Measurements from ENCODE around the gene HOXB4. TPM values are rescaled to one million over a fixed set of nuclear protein-coding genes. Genes with fewer than 3 reads are reported as not detected.
A peak's percentile ranks its signal among the peaks of the same experiment; 100 is the strongest.

The HOXB4 gene
- total RNA-seq, 1 experiment from 2014 or later = 27.9 TPM

DNA sequence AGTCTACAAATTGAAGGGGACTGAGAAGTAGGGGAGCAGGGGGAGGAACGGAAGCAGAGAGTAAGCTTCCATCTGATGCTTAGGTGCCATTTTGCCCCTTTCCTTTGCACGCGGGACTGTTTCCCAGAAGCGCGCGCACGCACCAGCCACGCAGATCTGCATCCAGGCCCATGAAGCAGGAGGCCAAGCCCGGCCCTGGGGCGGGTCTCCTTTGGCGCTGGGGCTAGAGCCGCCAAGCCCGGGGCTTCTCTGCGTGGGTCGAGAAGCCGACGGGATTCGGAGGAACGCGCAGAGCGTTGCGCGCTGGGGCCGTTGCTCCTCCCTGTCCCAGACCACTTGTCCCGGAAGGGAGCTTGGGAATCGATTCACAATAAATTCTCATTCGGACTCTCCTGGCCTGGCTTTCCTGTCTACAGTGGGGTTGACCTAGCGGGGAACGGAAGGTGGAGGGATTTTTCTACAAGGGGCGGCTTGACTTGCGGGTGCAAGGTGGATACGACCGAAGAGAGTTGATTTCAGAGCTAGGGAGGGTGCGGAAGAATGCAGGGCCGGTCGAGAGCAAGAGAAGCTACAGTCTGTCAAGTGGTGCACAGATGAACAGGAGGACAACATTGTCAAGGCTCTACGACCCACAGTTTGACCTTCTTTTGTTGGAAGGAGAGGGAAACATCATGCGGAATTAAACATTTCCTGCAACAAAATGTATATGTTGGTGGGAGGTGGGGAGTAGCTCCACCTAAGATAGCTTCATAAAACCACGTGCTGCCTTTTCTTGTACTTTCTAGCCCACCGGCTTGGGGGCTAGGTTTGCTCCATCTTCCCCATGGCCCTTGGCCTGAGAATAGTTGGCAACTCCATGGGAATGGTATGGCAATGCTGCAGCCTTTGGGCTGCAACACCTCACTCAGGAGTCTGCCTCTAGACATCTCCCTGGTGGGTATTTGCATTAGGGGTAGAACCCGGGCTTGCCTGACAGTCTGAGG, 43.6 kb upstream of the HOXB4 start:
- H3K36me3 ChIP-seq (ENCODE audit: control insufficient read depth, insufficient read depth, low read length) = no peaks in the 10 kb centered on the region
- in situ Hi-C loops (cut with HindIII; ENCODE audit: low pct_unique_long_range_greater_than_20kb, low sequenced_read_pairs) (no loop called here), intact Hi-C loops (cut with micrococcal nuclease; ENCODE audit: unreplicated experiment) (no loop called here)
- ATAC-seq (no peak), DNase-seq (ENCODE audit: low read depth, low spot score) (no peak)
- POLR2A ChIA-PET = interaction anchor here (1.1 kb wide), 1 partner anchor 398 kb away, joined by 3 read pairs; no protein-coding TSS in a partner anchor
- no peak overlapping the region for H3K4me3 ChIP-seq (ENCODE audit: low read depth in 2 of 2, low read length in 2 of 2)
- no peaks in the 10 kb centered on the region for H3K27me3 ChIP-seq (ENCODE audit: control insufficient read depth, insufficient read depth, low read length)
- peaks cover 63% of the 10 kb centered on the region for H3K4me1 ChIP-seq (ENCODE audit: control insufficient read depth, insufficient read depth, low read length)
- no peaks in the 10 kb centered on the region for H3K9me3 ChIP-seq (ENCODE audit: control insufficient read depth, insufficient read depth, low read depth, low read length)
- CTCF ChIA-PET = no interaction called here
- TSS peak; percentile 41 for BruUV-seq (replicated peaks)
- peak; percentile 20 for TF ChIP-seq POLR2AphosphoS5 (IDR thresholded peaks at IDR 0.05; ENCODE audit: low read depth, low read length)
- TF ChIP-seq SIN3A (IDR thresholded peaks at IDR 0.05; ENCODE audit: borderline replicate concordance, insufficient read depth, low read depth, low read length) = no peak
- peak overlapping the region; percentile 99 for H3K27ac ChIP-seq (ENCODE audit: low read length)

GRCh38 chr17:48620461-48621139, 42.5 kb upstream of the HOXB4 start:
- ChIA-PET CTCF (no interaction called here), POLR2A (interaction anchor here (0.6 kb wide), 1 partner anchor 16 kb away, joined by 26 read pairs; no protein-coding TSS in a partner anchor)
- in situ Hi-C loops (cut with HindIII; ENCODE audit: low pct_unique_long_range_greater_than_20kb, low sequenced_read_pairs) = no loop called here
- BruUV-seq (replicated peaks) = no TSS peak
- Histone ChIP-seq H3K4me3 (ENCODE audit: low read depth in 2 of 2, low read length in 2 of 2) (peak overlapping the region in 1 of 2 experiments; percentile 3; a peak in 1 of 4 replicates), H3K36me3 (ENCODE audit: control insufficient read depth, insufficient read depth, low read length) (no peaks in the 10 kb centered on the region), H3K27ac (ENCODE audit: low read length) (peak overlapping the region; percentile 99), H3K27me3 (ENCODE audit: control insufficient read depth, insufficient read depth, low read length) (no peaks in the 10 kb centered on the region), H3K4me1 (ENCODE audit: control insufficient read depth, insufficient read depth, low read length) (peaks cover 71% of the 10 kb centered on the region), H3K9me3 (ENCODE audit: control insufficient read depth, insufficient read depth, low read depth, low read length) (no peaks in the 10 kb centered on the region)
- intact Hi-C loops (cut with micrococcal nuclease; ENCODE audit: unreplicated experiment) = no loop called here
- ATAC-seq (0 out of 2 replicates have a peak, but pooled peaks have one; percentile 0), DNase-seq (ENCODE audit: low read depth, low spot score) (no peak)
- TF ChIP-seq TCF7L2 (IDR thresholded peaks at IDR 0.05; ENCODE audit: low read depth, low read length) = no peak
- TF ChIP-seq POLR2AphosphoS5 (IDR thresholded peaks at IDR 0.05; ENCODE audit: low read depth, low read length) = no peak
- TF ChIP-seq, protein P1, sequence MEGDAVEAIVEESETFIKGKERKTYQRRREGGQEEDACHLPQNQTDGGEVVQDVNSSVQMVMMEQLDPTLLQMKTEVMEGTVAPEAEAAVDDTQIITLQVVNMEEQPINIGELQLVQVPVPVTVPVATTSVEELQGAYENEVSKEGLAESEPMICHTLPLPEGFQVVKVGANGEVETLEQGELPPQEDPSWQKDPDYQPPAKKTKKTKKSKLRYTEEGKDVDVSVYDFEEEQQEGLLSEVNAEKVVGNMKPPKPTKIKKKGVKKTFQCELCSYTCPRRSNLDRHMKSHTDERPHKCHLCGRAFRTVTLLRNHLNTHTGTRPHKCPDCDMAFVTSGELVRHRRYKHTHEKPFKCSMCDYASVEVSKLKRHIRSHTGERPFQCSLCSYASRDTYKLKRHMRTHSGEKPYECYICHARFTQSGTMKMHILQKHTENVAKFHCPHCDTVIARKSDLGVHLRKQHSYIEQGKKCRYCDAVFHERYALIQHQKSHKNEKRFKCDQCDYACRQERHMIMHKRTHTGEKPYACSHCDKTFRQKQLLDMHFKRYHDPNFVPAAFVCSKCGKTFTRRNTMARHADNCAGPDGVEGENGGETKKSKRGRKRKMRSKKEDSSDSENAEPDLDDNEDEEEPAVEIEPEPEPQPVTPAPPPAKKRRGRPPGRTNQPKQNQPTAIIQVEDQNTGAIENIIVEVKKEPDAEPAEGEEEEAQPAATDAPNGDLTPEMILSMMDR (IDR thresholded peaks at IDR 0.05) = no peak
- TF ChIP-seq, protein P2, sequence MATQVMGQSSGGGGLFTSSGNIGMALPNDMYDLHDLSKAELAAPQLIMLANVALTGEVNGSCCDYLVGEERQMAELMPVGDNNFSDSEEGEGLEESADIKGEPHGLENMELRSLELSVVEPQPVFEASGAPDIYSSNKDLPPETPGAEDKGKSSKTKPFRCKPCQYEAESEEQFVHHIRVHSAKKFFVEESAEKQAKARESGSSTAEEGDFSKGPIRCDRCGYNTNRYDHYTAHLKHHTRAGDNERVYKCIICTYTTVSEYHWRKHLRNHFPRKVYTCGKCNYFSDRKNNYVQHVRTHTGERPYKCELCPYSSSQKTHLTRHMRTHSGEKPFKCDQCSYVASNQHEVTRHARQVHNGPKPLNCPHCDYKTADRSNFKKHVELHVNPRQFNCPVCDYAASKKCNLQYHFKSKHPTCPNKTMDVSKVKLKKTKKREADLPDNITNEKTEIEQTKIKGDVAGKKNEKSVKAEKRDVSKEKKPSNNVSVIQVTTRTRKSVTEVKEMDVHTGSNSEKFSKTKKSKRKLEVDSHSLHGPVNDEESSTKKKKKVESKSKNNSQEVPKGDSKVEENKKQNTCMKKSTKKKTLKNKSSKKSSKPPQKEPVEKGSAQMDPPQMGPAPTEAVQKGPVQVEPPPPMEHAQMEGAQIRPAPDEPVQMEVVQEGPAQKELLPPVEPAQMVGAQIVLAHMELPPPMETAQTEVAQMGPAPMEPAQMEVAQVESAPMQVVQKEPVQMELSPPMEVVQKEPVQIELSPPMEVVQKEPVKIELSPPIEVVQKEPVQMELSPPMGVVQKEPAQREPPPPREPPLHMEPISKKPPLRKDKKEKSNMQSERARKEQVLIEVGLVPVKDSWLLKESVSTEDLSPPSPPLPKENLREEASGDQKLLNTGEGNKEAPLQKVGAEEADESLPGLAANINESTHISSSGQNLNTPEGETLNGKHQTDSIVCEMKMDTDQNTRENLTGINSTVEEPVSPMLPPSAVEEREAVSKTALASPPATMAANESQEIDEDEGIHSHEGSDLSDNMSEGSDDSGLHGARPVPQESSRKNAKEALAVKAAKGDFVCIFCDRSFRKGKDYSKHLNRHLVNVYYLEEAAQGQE (IDR thresholded peaks at IDR 0.05; ENCODE audit: insufficient read depth in 1 of 2, low read depth in 2 of 2, low read length in 1 of 2) = no peak
- no peak for TF ChIP-seq SIN3A (IDR thresholded peaks at IDR 0.05; ENCODE audit: borderline replicate concordance, insufficient read depth, low read depth, low read length)

Data from Panc1 (cell line).